GM12874 (cell line): ENCODE results near the gene ARMH4.

Source experiments
- TF ChIP-seq, protein P1 (sequence below): IDR thresholded peaks from 2 replicates; pipeline ENCODE4 v1.5.1; 2011; ENCODE audit warnings: low read depth, mild to moderate bottlenecking, control low read depth, low read length, moderate library complexity; ENCODE audit not compliant: insufficient read depth

ARMH4 gene

DNA sequence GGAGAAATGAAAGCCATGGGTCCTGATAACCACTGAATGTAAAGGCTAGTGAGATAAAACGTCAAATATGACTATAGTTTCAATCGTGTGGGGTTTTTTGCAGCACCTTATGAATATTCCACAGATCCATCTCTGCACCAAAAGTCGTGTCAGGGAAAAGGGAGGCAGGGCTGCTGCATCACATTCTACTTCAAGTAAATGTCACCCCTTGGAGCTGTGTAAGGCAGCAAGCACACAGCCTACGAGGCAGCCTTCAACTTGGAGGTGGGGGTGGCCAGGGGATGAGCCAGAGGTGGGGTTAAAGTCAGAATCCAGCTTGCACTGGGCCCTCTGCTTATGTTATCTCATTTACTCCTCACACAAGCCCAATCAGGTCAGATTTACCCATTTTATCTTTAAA lies 90.4 kb downstream of the ARMH4 start:
- TF ChIP-seq, protein P1, sequence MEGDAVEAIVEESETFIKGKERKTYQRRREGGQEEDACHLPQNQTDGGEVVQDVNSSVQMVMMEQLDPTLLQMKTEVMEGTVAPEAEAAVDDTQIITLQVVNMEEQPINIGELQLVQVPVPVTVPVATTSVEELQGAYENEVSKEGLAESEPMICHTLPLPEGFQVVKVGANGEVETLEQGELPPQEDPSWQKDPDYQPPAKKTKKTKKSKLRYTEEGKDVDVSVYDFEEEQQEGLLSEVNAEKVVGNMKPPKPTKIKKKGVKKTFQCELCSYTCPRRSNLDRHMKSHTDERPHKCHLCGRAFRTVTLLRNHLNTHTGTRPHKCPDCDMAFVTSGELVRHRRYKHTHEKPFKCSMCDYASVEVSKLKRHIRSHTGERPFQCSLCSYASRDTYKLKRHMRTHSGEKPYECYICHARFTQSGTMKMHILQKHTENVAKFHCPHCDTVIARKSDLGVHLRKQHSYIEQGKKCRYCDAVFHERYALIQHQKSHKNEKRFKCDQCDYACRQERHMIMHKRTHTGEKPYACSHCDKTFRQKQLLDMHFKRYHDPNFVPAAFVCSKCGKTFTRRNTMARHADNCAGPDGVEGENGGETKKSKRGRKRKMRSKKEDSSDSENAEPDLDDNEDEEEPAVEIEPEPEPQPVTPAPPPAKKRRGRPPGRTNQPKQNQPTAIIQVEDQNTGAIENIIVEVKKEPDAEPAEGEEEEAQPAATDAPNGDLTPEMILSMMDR, result no peak

DNA sequence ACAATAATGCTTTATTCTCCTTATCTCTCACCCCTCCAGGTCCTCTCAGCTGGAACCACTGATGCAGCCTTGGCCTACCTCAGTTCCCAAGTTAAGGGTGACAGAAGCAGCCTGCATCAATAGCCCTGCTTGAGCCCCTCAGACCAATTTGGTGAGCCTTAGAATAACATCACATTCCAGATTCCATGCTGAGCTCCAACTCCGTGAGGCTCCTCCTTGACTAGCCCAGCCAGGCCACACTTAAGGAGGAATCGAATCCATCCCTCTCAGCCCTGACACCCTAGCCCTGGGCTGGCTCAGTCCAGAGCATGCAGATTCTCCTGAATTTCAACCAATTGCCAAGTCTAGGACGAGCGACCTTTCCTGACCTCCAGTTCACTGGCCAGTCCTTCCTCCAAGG lies 91.1 kb downstream of the ARMH4 start:
- TF ChIP-seq, protein P1, result no peak

DNA sequence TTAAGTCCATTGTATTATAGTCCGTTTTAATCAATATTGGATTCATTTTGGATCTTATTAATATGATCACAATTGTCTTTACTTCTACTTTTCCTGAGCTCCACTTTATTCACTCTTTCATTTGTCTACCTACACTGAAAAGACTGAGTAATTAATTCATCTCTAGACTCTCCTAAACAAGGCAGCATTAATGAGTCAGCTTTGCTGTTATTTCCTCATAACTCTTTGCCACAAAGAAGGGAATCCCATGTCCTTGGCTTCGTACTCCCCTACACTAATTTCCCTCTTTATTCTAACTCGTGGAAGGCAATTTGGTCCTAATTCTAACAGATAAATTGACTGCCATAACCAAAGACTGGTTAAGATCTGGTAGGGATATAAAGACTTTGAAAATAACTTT lies 91.9 kb downstream of the ARMH4 start:
- TF ChIP-seq, protein P1, result no peak

GRCh38 chr14:58059126-58059525 lies 92.9 kb downstream of the ARMH4 start:
- TF ChIP-seq, protein P1, result no peak

GRCh38 chr14:58055497-58056010 lies 96.5 kb downstream of the ARMH4 start:
- TF ChIP-seq, protein P1, result no peak

DNA sequence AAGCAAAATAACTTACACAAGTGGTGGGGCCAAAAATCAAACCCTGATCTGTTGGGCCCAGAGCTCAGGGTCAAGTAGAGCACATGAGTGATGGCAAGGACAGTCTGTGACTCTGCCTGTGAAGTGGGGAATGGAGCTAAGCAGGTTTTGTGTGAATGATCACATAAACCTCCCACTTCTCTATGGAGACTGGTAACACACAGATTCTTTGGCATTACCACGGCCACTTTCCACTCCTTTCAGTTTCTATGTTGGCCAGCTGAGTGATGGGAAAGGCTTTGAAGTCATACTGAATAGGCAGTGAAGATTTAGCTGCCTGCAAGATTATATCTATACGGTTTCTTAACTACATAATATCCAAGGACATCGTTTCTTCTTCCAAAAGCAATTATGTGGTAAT lies 97.9 kb downstream of the ARMH4 start:
- TF ChIP-seq, protein P1, result no peak

DNA sequence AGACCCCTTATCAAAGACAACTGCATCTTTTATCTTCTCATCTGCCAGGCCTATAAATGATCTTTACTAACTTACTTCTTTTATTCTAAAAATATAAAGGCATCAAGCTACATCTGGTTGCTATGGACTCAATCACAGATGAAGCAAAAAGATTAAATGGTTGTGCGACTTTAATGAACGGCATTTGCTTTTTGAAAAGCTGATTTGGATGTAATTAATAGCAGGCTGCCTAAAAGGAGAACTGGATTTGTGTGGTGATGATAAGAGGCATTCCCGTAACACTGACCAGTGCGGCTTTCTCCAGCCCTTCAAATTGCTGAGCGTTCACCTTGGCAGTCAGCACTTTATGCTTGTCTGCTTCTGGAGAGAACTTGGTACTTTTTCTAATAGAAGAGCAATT lies 103.8 kb downstream of the ARMH4 start:
- TF ChIP-seq, protein P1, result no peak
